ENCODE results near the gene ZNF3. TPM values are rescaled to one million over a fixed set of nuclear protein-coding genes. Genes with fewer than 3 reads are reported as not detected.

ZNF3 gene
- polyA plus RNA-seq, 2 of the 4 experiments (the other 2 are of a cell fraction), result 22.5 to 30.2 TPM

DNA sequence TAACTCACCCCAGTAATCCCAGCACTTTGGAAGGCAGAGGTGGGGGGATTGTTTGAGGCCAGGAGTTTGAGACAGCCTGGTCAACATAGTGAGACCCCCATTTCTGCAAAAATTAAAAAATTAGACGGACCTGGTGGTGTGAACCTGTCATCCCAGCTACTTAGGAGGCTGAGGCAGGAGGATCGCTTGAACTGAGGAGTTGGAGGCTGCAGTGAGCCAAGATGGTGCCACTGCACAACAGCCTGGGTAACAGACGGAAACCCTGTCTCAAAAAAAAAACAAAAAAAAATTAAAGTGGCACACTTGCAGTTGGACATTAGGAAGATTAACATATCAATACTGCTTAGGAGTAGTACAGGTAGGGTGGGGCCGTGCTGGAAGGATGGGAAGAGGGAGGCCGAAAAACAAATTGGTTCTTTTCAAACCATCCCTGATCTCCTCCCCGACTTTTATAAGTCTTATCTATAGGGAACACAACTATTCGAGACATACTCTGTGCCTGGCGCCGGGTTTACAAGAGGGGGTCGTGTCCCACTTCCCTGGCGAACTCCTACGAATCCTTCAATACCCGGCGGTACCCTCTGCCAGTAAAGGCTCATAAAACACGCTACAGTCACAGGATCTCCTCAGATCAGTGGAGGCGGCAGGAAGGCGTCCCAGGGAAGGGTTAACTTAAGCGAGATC is 37.0 kb upstream of the ZNF3 start:
- FAIRE-seq (no peak), ATAC-seq (peak in 1 of 2 experiments; percentile 3; a peak in 3 of 6 replicates), DNase-seq (ENCODE audit: low read depth in 1 of 2, low spot score in 1 of 2) (peak; percentile 17 to 49)
- Histone ChIP-seq H3K4me3 (peak overlapping the region; percentile 81), H3K4me1 (peaks cover 13% of the 10 kb centered on the region), H3K9me3 (no peaks in the 10 kb centered on the region), H3K27ac (peak overlapping the region; percentile 86 to 90), H3K4me2 (peak overlapping the region; percentile 92)
- ChIA-PET POLR2A (interaction anchor here (0.7 kb wide), 1 partner anchor 199 kb away, joined by 3 read pairs; the partner anchor contains the start of gene TRIM4), CTCF (no interaction called here)
- TF ChIP-seq FOSB (CRISPR knock-in tag; IDR thresholded peaks at IDR 0.05), result no peak
- no peak for TF ChIP-seq SMC3 (IDR thresholded peaks at IDR 0.05)
- no peak for TF ChIP-seq EHMT2 (IDR thresholded peaks at IDR 0.05; ENCODE audit: low read depth)
- TF ChIP-seq TP53 (CRISPR knock-in tag; IDR thresholded peaks at IDR 0.05), result no peak
- TF ChIP-seq, protein P1, sequence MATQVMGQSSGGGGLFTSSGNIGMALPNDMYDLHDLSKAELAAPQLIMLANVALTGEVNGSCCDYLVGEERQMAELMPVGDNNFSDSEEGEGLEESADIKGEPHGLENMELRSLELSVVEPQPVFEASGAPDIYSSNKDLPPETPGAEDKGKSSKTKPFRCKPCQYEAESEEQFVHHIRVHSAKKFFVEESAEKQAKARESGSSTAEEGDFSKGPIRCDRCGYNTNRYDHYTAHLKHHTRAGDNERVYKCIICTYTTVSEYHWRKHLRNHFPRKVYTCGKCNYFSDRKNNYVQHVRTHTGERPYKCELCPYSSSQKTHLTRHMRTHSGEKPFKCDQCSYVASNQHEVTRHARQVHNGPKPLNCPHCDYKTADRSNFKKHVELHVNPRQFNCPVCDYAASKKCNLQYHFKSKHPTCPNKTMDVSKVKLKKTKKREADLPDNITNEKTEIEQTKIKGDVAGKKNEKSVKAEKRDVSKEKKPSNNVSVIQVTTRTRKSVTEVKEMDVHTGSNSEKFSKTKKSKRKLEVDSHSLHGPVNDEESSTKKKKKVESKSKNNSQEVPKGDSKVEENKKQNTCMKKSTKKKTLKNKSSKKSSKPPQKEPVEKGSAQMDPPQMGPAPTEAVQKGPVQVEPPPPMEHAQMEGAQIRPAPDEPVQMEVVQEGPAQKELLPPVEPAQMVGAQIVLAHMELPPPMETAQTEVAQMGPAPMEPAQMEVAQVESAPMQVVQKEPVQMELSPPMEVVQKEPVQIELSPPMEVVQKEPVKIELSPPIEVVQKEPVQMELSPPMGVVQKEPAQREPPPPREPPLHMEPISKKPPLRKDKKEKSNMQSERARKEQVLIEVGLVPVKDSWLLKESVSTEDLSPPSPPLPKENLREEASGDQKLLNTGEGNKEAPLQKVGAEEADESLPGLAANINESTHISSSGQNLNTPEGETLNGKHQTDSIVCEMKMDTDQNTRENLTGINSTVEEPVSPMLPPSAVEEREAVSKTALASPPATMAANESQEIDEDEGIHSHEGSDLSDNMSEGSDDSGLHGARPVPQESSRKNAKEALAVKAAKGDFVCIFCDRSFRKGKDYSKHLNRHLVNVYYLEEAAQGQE (IDR thresholded peaks at IDR 0.05), result no peak
- no peak for TF ChIP-seq MAZ (IDR thresholded peaks at IDR 0.05; ENCODE audit: borderline replicate concordance, low read depth, low read length)
- no peak for TF ChIP-seq NR3C1 (IDR thresholded peaks at IDR 0.05)
- no peak for TF ChIP-seq POLR2A (IDR thresholded peaks at IDR 0.05; ENCODE audit: low read length)
- TF ChIP-seq, protein P2, sequence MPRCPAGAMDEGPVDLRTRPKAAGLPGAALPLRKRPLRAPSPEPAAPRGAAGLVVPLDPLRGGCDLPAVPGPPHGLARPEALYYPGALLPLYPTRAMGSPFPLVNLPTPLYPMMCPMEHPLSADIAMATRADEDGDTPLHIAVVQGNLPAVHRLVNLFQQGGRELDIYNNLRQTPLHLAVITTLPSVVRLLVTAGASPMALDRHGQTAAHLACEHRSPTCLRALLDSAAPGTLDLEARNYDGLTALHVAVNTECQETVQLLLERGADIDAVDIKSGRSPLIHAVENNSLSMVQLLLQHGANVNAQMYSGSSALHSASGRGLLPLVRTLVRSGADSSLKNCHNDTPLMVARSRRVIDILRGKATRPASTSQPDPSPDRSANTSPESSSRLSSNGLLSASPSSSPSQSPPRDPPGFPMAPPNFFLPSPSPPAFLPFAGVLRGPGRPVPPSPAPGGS (IDR thresholded peaks at IDR 0.05), result no peak
- no peak for TF ChIP-seq HDAC2 (IDR thresholded peaks at IDR 0.05)
- TF ChIP-seq CHD2 (IDR thresholded peaks at IDR 0.05; ENCODE audit: low read length, partially characterized antibody), result no peak
- TF ChIP-seq PHF8 (IDR thresholded peaks at IDR 0.05; ENCODE audit: borderline replicate concordance, low read depth), result no peak
- no peak for TF ChIP-seq MAFK (IDR thresholded peaks at IDR 0.05; ENCODE audit: partially characterized antibody)
- no peak for TF ChIP-seq EP300 (IDR thresholded peaks at IDR 0.05)
- no peak for TF ChIP-seq FOSL2 (IDR thresholded peaks at IDR 0.05)
- TF ChIP-seq FOSL2 (CRISPR knock-in tag; IDR thresholded peaks at IDR 0.05), result no peak
- no peak for TF ChIP-seq CBX8 (IDR thresholded peaks at IDR 0.05)
- TF ChIP-seq, protein P3, sequence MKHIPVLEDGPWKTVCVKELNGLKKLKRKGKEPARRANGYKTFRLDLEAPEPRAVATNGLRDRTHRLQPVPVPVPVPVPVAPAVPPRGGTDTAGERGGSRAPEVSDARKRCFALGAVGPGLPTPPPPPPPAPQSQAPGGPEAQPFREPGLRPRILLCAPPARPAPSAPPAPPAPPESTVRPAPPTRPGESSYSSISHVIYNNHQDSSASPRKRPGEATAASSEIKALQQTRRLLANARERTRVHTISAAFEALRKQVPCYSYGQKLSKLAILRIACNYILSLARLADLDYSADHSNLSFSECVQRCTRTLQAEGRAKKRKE (CRISPR knock-in tag; IDR thresholded peaks at IDR 0.05; ENCODE audit: low read depth), result no peak
- TF ChIP-seq ZNF302 (CRISPR knock-in tag; IDR thresholded peaks at IDR 0.05), result no peak
- WGBS (ENCODE audit: missing lambda C conversion rate), result 16% methylated on average over 18 of the region's 18 CpGs

GRCh38 chr7:100115026-100115425 is 33.5 kb upstream of the ZNF3 start:
- Histone ChIP-seq H3K4me3 (no peak overlapping the region), H3K9me3 (no peaks in the 10 kb centered on the region), H3K4me2 (no peak overlapping the region), H3K4me1 (peaks cover 6% of the 10 kb centered on the region; the same call in 2 of the 3 replicates), H3K27ac (no peak overlapping the region)
- ChIA-PET POLR2A (interaction anchor here (0.5 to 1.5 kb wide), 2 partner anchors 14 to 39 kb away, joined by 3 to 5 read pairs; partner anchors contain the start of genes AP4M1 and MCM7), CTCF (interaction anchor here (0.8 to 2.1 kb wide), 4 partner anchors 10 to 123 kb away, joined by 3 to 9 read pairs (median 4); no protein-coding TSS in a partner anchor)
- TF ChIP-seq, protein P2 (IDR thresholded peaks at IDR 0.05), result no peak
- TF ChIP-seq, protein P3 (CRISPR knock-in tag; IDR thresholded peaks at IDR 0.05; ENCODE audit: low read depth), result no peak
- TF ChIP-seq KDM1A (IDR thresholded peaks at IDR 0.05; ENCODE audit: low read depth) (no peak), HEYL (CRISPR knock-in tag; IDR thresholded peaks at IDR 0.05) (no peak), POLR2AphosphoS2 (conservative IDR thresholded peaks at IDR 0.05; ENCODE audit: low read length) (no peak), ESRRA (IDR thresholded peaks at IDR 0.05; ENCODE audit: borderline replicate concordance, low read length) (no peak), FOSL2 (IDR thresholded peaks at IDR 0.05) (no peak), FOSL2 (CRISPR knock-in tag; IDR thresholded peaks at IDR 0.05) (no peak), EP300 (IDR thresholded peaks at IDR 0.05) (no peak)
- TF ChIP-seq, protein P4, sequence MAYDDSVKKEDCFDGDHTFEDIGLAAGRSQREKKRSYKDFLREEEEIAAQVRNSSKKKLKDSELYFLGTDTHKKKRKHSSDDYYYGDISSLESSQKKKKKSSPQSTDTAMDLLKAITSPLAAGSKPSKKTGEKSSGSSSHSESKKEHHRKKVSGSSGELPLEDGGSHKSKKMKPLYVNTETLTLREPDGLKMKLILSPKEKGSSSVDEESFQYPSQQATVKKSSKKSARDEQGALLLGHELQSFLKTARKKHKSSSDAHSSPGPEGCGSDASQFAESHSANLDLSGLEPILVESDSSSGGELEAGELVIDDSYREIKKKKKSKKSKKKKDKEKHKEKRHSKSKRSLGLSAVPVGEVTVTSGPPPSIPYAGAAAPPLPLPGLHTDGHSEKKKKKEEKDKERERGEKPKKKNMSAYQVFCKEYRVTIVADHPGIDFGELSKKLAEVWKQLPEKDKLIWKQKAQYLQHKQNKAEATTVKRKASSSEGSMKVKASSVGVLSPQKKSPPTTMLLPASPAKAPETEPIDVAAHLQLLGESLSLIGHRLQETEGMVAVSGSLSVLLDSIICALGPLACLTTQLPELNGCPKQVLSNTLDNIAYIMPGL (CRISPR knock-in tag; IDR thresholded peaks at IDR 0.05; ENCODE audit: borderline replicate concordance), result no peak
- ATAC-seq (no peak), FAIRE-seq (no peak), DNase-seq (ENCODE audit: low read depth in 1 of 2, low spot score in 1 of 2) (no peak)
- 91% methylated on average over 7 of the region's 7 CpGs for WGBS (ENCODE audit: missing lambda C conversion rate)

Measured in A549 (cell line).